GM12878 (cell line): ENCODE measurements around the gene HEATR1. TPM values are rescaled to one million over a fixed set of nuclear protein-coding genes. Genes with fewer than 3 reads are reported as not detected.

Experiments
- E2F8 ChIP-seq: fragments of 450-650 bp; IDR thresholded peaks from 2 replicates; pipeline ENCODE4 v1.6.1; 2018; ENCODE audit warnings: mild to moderate bottlenecking, low read depth, moderate library complexity; ENCODE audit not compliant: partially characterized antibody
- ESRRA ChIP-seq: IDR thresholded peaks from 2 replicates; pipeline ENCODE4 v1.6.1; 2012; ENCODE audit warnings: mild to moderate bottlenecking, low read length, improper control_type of control experiment
- RB1 ChIP-seq: fragments of 450-650 bp; formaldehyde crosslinking; IDR thresholded peaks from 2 replicates; pipeline ENCODE4 v1.6.1; 2017; ENCODE audit warnings: mild to moderate bottlenecking, borderline replicate concordance
- RBBP5 ChIP-seq: fragments of 200-600 bp; sonication (generic); conservative IDR thresholded peaks from 2 replicates; pipeline ENCODE4 v1.6.1; 2016
- SREBF2 ChIP-seq: IDR thresholded peaks from 2 replicates; pipeline ENCODE4 v1.6.1; 2012; ENCODE audit warnings: mild to moderate bottlenecking, low read length
- ZNF592 ChIP-seq: fragments of 450-650 bp; IDR thresholded peaks from 2 replicates; pipeline ENCODE4 v1.6.1; 2017; ENCODE audit warnings: mild to moderate bottlenecking, moderate library complexity
- polyA plus RNA-seq, 11 experiments: library from polyadenylated mRNA; depleted of rRNA in 4 of 11; unstranded in 6 of 11; stranded (reverse) in 5 of 11; fragments of >200 nt; fragmentation: Nextera tagmentation in 4 of 11; fragmentation: Illumina TruSeq in 1 of 11; extraction: Ambion mirVana in 4 of 11; extraction: Trizol in 1 of 11; gene quantifications; 1 replicate in 1 of 11; 2 replicates in 10 of 11; pipeline versions ENCODE4 v1.2.1 to v1.2.3, GENCODE V29; 2011 to 2016; ENCODE audit warnings: inconsistent platforms in 2 of 11, missing spikeins in 2 of 11, low read depth in 1 of 11
- total RNA-seq, 4 experiments: library from RNA; depleted of rRNA in 3 of 4; stranded (reverse); fragments of >200 nt in 3 of 4; fragmentation: Illumina TruSeq in 1 of 4; extraction: Trizol in 1 of 4; gene quantifications; 2 replicates each; pipeline versions ENCODE4 v1.2.1 to v1.2.3, GENCODE V29; 2013 to 2021

The HEATR1 gene
- total and polyA plus RNA-seq, 10 of the 15 experiments (the other 5 are each of a cell fraction or from before 2014, with no cell fraction given) = 8.6 to 72.3 (median 41.9) TPM

DNA sequence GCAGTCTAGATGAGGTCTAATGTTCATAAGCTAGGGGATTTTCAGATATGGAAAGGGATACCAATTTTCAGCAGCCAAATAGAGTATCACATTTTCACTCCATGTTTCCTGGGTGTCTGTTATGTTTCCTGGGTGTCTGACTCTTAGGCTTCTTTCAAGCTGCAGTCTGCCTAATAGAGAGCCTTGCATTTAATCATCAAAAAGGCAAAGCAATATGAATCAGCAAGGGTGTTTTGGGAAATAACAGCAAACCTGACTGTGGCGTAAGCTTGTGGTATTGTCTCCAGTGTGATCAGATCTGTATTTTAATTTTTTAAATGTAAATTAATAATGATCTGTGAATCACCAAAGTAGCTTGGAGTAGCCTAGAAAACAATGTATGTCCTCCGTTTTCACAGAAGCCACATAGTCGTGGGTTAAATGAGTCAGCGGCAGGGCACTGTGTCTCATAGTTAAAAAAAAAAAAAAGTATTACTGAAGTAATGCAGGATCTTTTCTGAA, 70.1 kb downstream of the HEATR1 start (continued):
- no peak for TF ChIP-seq E2F8
- no peak for TF ChIP-seq ESRRA
- TF ChIP-seq RB1 = no peak
- TF ChIP-seq SREBF2 = no peak
- TF ChIP-seq ZNF592 = no peak
- no peak for TF ChIP-seq RBBP5
